ENCODE measurements around the gene RAI1.

- TF ChIP-seq EZH2 (IDR thresholded peaks at IDR 0.05) (no peak), POLR2AphosphoS5 (IDR thresholded peaks at IDR 0.05; ENCODE audit: borderline replicate concordance, low read depth, low read length) (no peak)
Measured at GRCh38 chr17:17668358-17668757, 12.9 kb upstream of the RAI1 start.
